Measurements from ENCODE around the gene ANXA11.

DNA sequence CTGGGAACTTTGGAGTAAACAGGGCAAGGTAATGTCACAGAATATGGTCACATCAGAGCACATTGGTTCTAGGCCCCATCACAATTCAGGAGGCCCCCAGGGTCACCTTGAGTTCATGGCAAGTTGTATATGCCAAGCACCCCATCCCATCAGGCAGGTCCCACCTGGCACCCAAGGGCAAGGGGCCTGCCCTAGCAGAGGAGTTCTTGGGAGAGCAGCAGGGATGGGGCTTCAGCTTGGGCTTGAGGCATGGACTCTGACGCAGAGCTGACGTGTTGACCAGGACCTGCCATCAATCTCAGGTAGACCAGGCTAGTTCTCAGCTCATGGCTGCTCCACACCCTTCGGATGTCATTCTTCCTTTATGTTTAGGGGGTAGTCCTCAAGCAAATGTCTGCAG is 51.9 kb downstream of the ANXA11 start:
- TF ChIP-seq CTCF (conservative IDR thresholded peaks at IDR 0.05 in 1 of 2, IDR thresholded peaks at IDR 0.05 in 1 of 2; ENCODE audit: low read depth in 1 of 2, low read length in 2 of 2) (no peak), EZH2 (IDR thresholded peaks at IDR 0.05; ENCODE audit: low read length, missing control alignments) (no peak)
